GM19023 (cell line): Measurements from ENCODE around the gene KISS1.

ENCODE experiments used
- ATAC-seq: cut with Tn5 transposase; IDR thresholded peaks from one replicate; pipeline ENCODE4 v1.9.1; 2021; ENCODE audit warnings: mild to moderate bottlenecking, moderate library complexity; ENCODE audit not compliant: unreplicated experiment

KISS1 gene

DNA sequence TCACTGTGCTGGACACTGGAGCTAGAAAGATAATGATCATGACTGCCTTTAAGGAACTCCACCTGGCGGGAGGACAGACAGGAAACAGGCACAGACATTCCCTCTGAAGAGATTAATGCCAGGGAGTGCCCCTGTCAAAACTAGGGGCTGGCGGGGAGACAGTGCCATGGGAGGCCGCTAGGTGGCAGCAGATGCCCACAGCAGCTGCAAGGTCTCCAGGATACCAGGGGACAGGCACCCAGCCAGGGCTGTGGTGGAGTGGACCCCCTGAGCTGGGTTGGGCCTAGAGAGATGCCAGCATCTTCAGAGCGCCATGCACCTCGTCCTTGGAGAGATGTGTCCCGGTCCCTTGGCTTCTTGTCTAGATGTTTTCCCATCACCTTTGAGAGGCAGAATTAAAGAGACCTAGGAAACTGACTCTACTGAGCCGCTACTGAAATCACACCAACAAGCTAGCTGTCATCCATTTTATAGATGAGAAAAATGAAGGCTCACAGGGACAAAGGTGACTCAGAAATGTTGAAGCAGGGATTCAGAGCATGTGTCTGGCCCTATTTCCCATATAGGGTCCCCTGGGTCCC is 33.7 kb downstream of the KISS1 start:
- ATAC-seq = no peak

DNA sequence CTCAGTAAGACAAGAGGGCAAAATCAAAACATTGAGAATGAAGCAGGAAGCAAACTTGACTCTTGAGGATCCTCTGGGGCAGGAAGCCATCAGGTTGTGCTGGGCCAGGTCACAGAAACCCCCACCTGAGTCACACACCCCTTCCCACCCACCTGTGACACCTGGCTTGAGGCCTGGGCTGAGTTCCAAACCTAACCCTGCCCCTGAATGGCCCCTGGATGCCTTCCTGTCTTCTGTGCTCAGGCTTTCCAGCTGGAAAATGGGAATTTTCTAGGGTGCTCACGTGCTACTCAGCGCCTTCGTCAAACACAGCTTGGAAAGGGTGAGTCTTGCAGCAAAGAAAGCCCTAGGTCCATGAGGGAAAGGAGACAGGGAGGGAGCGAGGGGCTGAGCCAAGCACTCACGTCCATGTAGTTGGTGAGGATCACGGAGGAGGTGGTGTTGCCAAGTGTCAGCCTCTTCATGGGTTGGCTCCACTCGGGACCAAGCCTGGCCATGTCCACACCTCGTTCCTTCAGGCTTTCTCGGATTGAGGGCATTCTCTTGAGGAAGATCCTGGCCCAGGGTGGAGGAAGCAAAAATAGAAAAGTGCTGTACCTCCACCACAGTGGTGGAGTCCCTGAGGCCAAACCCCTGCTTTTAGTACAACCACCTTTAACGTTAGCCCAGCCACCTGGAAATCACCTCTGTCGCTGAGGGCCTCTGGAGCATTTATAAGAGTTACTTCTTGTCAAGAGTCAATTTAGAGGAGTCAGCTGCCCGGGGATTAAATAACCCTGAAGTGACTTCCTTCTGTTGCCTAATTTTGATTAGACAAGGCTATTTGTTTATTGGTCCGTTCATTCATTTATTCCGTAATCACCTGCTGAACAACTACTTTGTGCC is 34.4 kb downstream of the KISS1 start:
- no peak for ATAC-seq

DNA sequence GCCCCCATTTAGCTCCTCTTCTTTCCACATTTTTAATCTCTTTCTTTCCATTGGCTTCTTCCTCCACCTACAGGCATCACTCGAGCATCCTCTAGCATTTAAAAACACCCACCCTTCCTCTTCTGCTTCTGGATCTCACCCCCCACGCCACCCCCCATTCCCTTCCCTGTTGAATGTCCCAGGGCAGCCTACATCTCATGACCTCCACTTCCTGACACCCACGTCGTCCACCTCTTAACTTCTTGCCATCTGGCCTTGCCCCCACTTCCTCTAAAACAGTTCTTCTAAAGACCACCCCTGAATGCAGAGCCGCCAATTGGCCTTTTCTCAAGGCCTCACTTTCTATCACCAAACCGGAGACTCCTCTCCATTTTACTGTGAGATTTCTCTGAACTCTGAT is 38.3 kb downstream of the KISS1 start:
- ATAC-seq = no peak

DNA sequence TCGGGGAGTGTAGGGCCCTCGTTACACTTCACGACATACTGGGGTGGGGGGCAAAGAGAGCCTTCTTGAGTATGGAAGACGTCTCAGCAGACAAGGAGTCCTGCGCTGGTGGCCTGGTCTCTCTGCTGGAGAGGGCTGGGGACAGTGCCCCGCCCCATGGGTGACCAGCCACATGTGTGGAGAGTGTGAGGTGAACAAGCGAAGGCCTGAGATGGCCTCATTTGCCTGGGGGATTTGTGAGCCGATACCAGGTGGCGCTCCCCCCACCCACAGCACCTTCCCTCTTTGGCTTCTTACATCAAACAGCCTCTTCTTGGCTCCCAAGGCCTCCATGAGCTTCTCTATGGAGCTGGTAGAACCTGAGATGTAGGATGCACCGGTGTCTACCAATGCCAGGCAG is 40.4 kb downstream of the KISS1 start:
- ATAC-seq = no peak

DNA sequence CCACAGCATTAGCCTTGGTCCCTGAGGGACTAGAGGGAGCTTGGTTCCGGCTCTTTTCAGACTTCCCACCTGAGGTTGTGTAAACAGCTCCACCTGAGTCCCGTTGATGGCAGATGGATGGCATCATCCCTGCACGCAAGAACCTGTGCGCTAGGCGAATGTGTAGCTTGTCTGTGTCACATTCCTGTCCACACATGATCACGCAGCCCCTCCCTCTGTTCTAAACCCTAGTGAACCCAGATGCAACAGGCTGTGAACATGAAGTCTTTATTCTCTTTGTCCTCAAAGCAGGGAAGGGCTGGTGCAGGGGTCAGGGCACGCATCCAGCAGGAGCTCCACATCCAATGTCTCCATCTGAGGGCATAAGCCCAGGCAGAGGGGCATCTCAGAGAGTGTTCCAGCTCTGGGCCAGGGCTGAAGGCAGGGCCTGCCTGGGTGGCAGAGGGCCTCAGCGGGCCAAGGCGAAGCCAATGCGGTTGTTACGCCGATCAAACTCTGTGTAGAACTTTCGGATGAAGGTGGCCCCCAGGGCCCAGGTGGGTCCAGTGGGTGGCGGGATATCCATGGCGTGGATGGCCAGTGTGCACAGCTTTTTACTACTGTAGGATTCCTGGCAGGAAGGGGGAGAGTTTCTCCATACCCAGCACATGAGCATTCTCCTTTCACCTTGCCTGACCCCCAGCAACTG is 41.6 kb downstream of the KISS1 start:
- no peak for ATAC-seq

DNA sequence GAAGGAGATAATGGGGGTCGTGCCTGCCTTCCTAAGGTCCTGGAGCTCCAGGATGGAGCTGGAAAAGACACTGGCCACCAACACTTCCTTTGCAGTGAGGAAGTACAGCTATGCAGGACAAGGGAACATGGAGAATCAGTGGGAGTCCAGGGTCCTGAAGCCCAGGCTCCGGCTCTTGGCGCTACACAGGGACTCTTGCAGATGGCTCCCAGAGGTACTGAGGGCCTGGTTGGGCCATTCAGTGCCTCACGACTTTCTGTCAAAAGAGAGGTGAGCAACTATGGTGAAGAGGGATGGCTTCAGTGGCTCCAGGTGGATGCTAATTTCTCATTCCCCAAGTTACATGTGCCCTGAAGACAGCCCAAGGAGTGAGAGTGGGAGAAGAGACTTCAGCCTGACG is 42.6 kb downstream of the KISS1 start:
- no peak for ATAC-seq

DNA sequence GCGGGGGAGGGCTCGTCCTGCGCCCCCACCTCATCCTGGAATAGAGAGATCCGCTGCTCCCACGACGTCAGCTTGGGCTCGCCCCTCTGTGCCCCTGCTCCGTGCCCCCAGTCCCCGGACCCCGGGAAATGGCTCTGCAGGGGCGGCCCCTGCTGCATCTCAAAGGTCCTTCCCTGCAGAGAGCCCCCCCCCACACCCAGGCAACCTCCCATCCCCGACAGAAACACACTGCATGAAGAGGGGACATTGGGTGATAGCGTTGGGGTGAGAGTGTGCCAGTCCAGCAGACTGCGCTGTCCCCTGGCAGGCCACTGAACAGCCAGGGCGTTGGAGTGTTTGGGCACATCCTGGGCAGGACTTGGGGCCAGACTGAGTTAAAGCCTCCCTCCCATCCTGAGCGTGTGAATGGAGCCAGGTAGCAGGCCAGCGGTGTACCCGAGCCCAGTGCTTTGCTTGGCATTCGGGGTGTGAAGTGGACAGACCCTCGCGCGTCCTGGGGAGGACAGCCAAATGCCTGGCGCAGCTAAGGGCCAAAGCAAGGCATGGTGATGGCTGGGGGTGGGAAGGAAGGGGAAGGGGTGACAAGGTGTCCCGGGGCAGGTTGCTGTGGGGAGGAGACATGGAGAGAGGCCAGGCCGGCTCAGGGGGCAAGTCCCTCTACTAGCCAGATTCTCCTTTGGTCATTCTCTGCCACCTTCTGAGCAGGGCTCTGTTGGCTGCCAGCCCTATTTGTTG is 43.8 kb downstream of the KISS1 start:
- ATAC-seq = no peak

DNA sequence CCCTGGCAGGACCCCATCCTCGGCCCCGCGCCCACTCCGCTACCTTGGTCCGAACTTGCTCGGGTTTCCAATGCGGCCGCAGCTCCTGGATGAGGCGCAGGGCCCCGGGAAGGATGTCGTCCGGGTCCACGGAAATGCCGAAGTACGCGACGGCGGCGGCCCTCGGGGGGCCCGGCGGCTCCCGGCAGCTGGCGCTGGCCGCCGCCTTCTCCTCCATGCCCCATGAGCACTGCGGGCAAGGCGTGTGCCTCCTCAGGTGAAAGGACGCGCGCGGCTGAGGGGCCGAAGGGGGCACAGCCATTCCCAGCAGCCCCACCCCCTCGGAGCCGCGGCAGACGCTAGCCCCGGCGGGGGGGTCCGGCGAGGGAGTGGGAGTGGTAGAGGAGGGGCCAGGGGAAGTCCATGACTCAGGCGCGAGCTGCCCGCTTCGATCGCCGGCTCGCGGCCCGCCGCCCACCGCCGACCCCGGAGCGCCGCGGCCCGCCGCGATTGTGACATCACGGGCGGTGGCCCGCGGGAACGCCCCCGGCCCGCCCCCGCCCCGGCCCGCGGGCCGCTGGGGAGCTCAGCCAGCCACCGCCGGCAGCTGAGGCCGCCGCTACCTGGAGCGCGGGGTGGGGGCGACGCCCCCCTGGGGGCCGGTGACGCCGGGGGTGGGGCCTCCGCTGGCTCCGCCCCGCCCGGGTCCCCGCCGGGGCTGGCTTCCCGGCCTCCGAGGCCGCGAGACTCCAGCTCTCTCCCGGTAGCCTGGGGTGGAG is 44.6 kb downstream of the KISS1 start, which contains the start of gene ETNK2:
ETNK2 (minus strand) TSS at position 493 of the 758 bp plus-strand sequence; CDS start at position 301, 192 bp downstream.
- ATAC-seq = no peak

DNA sequence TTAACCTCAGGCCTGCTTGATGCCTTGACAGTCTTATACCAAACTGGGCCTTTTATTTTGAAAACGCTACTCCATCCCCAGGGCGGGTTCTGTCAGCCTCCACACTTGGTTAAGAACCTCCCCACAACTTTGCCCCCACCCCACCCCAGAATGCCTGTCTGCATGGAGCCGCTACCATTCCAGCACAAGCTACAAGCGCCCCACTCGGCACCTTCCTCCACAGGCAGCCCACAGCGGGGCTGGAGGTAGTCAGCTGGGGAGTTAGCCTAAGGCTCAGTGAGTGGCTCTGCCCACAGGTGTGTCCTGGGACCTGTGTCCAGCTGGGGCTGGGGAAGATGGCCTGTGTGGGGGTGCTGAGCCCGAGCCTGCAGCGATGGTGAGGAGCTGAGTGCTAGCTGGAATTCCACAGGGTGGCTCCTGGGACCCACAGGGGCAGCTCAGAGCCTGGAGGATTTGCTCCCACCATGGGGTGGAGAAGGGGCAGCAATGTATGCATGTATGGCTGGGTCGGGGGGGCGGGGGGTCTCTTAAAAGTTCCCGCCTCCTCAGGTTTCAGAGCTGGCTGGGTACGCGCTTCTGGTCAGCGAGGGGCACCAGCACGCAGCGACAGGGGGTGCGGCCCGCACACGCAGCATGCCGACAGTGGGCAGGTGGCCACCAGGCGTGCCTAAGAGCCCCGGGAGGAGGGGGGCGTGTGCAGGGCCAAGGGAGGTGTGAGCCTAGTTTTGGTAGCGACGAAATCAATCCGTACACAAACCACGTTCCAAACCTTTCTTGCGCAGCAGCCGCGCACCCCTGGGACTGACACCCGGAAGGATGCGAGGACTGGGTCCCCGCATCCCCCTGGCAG is 45.4 kb downstream of the KISS1 start:
- no peak for ATAC-seq

DNA sequence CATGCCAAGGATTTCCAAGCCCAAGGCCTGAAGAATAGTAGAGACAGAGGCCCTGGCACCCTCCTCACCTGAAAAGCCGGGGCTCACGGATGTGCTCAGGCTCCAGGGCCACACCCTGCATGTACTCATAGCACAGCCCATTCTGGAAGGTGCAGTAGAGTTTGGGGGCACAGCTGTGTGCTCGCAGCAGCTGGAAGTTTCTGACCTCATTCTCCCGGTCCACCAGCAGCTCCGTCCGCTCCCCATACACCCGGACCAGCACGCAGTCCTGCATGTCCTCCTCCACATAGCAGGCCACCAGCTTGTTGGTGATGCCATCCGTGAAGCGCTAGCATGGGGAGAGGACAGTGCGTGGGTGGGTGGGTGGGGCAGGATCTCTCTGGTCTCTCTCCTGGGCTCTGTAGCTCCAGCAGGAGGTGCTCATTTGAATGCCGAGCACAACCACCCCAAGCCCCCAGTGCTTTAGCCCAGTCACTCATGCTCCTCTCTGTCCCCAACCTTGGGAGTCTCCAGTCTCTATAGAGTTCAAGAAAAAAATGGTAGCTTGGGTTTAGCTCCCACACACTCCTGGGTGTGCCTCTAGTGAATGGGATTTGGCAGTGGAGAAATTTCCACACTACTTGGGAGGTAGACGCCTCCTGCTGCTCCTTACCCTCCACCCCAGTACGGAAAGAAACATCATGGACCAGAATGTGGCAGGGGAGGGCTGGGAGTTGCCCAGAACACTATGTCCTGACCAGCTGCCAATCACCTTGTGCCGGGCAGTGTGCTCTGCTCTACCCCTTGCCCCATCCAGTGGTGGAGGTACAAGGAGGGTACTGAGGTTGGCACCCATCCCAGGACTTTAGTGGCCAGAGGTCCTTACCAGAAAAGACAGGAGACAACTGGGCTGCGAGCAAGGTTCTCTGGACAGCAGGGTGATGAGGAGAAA is 46.4 kb downstream of the KISS1 start:
- ATAC-seq = no peak

DNA sequence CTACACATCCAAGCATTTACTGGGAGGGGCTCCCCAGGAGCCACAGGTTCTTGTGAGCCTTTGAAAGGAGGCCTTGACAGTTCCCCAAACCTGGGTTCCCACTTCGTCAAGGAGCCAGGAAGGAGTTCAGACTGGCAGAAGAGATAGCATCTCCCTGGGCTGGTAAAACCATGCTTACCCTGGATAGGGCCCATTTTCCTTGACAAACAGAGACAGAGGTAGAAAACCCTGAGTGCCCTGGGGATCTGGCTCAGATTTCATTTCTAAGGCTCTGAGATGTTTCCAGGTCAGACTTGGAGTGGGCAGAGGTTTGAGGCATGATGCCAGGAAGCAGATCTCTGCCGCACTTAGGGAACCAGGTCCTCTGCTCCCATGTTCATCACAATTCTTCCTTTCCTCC is 47.2 kb downstream of the KISS1 start:
- no peak for ATAC-seq

DNA sequence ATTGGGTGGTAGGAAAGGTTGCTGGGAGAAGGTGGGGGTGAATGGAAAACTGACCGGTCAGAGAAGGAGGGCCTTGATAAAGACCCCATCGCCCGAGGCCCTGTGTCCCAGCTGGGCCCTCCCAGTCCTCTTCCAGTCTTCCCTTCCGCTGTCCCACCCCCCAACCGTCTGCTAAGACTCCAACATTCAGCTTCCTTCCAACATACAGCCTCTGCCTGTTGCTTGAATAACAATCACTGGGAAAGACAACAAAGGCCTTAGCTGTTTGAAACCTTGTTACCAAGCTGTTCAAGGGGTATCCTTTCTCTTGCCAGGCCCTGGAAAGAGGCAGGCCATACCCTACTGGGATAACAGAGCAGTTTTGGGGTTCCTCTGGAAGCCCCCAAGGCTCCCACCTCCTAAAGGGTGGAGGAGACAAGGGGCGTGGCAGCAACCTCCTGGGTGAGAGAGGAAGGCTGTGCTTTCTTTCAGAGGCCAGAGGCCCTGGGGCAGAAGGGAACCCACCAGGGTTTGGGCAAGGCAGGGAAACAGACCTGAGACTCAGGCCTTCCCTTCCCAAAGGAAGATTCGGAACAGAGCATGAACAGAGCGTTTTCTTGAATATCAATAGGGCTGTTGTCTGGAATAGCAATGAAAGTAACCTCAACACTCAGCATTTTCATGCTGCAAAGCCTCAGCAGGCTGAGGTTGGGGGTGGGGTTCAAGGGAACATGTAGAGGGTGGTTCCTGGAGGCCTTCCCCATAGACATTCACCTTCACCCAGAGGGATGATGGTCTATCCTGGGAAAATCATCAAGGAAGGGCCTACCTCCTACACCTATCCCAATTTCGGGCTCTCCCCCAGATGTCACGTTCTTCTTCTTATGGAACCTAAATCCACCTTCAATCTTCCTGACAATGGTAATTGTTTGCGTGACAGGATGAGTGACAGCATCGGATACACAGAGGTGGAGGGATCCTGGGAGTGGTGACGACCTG is 48.6 kb downstream of the KISS1 start:
- no peak for ATAC-seq

DNA sequence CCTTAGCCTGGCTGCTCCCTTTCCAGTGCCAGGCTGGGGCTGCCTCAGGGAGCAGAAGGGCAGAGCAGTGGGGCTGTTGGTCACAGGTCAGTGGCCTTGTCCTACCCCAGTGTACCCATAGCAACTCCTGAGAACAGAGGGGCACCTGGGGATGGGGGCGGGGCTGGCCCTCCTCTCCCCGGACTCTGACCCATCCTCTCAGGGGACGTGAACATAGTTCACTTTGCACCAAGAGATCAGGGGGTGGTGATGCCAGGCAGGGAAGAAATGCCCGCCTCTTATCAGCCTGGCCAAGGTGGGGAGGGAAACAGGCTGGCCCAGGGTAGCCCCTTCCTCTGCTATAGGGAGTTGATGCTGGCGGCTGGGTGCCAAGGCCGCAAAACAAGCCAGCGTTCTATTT is 49.3 kb downstream of the KISS1 start:
- ATAC-seq = no peak

DNA sequence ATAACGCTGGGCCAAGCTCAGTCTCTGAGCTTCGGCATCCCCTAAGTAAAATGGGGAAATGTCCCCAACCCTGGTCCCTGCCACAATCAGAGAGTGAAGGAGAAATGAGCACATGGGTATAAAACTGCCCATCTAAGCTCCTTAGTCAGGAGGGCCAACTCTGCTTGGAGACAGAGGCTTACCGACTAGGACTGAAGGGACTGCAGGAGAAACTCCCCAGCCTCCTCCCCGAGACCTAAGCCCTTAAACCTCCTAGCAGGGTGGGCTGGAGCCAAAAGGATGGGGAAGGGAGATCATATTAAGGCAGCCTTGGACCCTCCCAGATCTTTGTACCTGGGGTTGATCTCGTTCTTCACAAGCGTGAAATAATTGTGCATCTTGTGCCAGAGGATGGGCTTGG is 50.0 kb downstream of the KISS1 start:
- no peak for ATAC-seq

DNA sequence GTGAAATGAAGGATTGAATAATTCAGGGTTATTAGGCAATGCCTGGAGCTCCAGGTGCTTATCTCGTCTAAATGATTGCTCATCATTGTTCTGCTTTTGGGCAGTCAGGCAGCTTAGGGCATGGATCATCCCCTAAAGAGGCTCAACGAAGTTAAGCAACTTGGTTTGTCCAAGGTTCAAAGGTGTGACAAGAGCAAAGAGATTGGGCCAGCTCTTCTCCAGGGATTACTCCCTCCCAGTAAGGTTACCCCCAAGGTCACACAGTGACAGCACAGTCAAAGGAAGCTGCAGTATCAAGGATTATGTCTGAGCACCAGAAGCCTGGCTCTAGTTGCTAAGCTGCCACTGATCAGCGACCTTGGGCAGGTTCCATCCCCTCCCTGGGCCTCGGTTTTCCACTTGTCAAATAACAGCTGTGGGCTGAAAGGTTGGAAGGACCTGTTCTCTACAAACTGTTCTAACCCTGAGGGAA is 51.2 kb downstream of the KISS1 start:
- no peak for ATAC-seq

DNA sequence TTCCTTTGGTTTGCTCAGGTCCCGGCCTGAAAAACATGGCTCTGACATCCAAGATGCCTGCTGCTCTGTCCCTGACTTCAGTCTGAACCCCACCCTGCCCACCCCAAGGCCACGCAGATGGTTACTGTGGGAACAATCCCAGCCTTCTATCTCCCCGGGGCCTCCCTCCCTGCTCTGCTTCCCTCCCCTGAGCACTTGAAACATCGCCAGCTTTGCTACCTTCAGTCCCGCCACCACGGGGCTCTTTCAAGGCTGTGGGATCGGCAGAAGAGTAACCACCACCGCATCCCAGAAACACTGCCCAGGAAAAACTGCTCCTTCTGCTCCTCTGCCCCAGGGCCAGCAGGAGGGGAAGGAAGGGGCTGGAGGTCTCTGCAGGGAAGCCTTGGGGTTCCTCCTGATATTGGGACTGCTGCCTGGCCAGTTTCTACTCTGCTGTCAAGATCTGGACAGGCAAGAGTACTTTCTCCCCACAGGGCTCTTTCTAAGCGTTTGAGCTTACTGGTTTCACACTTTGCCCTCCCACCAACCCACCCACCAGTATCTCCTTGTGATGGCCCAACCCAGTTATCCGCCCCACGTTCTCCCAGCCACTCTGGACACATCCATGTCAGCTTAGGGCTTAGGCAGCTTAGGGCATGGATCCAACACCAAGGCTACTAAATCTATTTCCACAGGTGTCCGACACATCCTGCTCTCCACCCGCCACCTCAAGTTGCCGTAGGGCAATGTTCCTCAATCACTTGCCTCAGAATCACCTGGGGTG is 52.8 kb downstream of the KISS1 start:
- no peak for ATAC-seq
